Measurements from ENCODE around the gene FCHO1.

DNA sequence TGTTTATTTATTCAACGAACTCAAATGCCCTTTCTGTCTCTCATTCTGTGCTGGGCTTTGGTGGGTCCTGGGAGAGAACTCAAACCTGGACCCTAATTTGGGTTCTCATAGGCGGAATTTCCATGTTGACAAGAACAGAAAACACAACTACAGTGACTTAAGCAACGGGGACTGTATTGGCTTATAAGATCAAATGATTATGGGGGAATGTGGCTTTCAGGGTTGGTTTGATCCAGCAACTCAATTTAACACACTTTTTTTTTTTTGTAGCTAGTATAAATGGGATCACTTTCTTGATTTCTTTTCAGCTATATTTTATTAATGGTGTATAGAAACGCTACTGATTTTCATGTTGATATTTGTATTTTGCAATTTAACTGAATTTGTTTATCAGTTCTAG lies 9.9 kb downstream of the FCHO1 start:
- TF ChIP-seq, protein P1, sequence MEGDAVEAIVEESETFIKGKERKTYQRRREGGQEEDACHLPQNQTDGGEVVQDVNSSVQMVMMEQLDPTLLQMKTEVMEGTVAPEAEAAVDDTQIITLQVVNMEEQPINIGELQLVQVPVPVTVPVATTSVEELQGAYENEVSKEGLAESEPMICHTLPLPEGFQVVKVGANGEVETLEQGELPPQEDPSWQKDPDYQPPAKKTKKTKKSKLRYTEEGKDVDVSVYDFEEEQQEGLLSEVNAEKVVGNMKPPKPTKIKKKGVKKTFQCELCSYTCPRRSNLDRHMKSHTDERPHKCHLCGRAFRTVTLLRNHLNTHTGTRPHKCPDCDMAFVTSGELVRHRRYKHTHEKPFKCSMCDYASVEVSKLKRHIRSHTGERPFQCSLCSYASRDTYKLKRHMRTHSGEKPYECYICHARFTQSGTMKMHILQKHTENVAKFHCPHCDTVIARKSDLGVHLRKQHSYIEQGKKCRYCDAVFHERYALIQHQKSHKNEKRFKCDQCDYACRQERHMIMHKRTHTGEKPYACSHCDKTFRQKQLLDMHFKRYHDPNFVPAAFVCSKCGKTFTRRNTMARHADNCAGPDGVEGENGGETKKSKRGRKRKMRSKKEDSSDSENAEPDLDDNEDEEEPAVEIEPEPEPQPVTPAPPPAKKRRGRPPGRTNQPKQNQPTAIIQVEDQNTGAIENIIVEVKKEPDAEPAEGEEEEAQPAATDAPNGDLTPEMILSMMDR (conservative IDR thresholded peaks at IDR 0.05; ENCODE audit: low read depth in 2 of 2) = no peak
- TF ChIP-seq, protein P2, sequence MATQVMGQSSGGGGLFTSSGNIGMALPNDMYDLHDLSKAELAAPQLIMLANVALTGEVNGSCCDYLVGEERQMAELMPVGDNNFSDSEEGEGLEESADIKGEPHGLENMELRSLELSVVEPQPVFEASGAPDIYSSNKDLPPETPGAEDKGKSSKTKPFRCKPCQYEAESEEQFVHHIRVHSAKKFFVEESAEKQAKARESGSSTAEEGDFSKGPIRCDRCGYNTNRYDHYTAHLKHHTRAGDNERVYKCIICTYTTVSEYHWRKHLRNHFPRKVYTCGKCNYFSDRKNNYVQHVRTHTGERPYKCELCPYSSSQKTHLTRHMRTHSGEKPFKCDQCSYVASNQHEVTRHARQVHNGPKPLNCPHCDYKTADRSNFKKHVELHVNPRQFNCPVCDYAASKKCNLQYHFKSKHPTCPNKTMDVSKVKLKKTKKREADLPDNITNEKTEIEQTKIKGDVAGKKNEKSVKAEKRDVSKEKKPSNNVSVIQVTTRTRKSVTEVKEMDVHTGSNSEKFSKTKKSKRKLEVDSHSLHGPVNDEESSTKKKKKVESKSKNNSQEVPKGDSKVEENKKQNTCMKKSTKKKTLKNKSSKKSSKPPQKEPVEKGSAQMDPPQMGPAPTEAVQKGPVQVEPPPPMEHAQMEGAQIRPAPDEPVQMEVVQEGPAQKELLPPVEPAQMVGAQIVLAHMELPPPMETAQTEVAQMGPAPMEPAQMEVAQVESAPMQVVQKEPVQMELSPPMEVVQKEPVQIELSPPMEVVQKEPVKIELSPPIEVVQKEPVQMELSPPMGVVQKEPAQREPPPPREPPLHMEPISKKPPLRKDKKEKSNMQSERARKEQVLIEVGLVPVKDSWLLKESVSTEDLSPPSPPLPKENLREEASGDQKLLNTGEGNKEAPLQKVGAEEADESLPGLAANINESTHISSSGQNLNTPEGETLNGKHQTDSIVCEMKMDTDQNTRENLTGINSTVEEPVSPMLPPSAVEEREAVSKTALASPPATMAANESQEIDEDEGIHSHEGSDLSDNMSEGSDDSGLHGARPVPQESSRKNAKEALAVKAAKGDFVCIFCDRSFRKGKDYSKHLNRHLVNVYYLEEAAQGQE (IDR thresholded peaks at IDR 0.05; ENCODE audit: unreplicated experiment) = no peak
- TF ChIP-seq EZH2 (IDR thresholded peaks at IDR 0.05; ENCODE audit: low read depth, unreplicated experiment) (no peak), CREB1 (CRISPR knock-in tag; IDR thresholded peaks at IDR 0.05; ENCODE audit: low read depth) (no peak), POLR2AphosphoS5 (IDR thresholded peaks at IDR 0.05; ENCODE audit: low read depth) (no peak)

Data from GM23338 (cell line).